HG03045 (cell line): ENCODE measurements around the gene RNF212.

Experiments used
- ATAC-seq: cut with Tn5 transposase; IDR thresholded peaks from one replicate; pipeline ENCODE4 v1.9.1; 2021; ENCODE audit warnings: mild to moderate bottlenecking, moderate library complexity; ENCODE audit not compliant: unreplicated experiment

RNF212 gene

DNA sequence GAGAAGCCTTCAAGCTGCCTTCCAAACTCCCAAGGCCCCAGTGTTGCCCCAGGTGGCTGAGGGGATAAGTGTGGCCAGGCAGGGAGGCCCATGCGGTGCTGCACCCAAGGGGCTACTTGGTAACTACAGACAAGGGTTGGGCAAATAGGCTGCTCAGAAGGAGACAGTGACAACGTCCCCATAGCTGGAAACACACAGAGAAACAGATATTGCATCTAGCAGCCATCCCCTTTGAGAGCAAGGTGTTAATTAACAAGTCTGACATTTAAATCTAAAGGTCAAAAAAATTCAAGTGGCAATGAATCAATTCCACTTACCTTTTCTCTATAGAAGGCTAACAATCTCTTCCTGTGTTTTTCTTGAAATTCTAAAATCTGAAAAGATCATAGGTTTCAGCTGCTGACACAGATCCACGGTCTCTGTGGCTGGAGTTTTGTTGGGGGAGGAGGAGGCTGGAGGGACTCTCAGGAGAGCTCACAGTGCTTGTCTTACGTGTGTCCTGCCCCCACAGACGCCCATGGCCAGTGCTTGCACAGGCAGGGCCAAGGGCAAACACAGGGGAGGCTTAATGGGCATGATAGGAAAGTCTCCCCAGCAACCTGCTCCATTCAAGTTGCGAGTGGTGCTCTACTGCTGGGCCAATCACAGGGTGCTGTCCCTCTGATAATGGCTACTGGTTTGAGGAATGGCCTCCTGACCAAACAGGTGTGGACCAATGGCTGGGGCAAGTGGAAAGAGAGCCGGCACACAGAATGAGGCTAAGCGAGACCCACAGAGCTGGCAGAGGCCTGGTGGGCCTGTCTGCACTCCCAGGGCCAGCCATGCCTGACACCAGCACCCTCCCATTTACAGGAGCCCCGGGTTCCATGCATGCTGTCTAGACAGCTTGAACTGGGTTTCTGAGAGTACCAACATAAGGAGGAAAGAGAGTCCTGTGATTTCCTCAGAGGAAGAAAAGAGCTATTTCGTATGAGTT is 22.6 kb downstream of the RNF212 start:
- ATAC-seq, result no peak

DNA sequence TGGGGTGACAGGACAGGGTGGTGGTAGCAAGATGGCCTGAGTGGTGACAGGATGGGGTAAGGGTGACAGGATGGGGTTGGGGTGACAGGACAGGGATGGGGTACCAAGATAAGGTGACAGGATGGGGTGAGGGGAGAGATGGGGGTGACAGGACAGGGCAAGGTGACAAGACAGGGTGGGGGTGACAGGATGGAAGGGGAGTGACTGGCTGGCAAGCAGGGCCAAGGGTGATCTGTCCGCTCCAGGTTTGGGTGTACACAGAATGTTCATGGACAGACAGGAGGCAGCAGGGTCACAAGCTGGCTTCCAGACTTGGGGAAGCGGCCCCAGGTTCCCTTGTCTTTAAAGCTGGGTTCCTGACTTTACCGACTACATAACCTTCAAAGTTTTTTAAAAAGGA is 23.3 kb downstream of the RNF212 start:
- no peak for ATAC-seq

DNA sequence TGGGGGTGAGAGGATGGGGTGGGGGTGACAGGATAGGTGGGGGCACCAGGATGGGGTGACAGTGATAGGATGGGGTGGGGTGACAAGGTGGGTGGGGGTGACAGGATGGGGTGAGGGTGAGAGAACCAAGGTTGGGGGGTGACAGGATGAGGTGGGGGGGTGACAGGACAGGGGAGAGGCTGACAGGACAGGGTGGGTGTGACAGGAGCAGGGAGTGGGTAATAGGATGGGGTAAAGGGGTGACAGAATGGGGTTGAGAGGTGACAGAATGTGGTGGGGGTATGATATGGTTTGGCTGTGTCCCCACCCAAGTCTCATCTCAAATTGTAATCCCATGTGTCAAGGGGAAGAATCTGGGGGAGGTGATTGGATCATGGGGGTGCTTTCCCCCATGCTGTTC is 26.0 kb downstream of the RNF212 start:
- ATAC-seq, result no peak

DNA sequence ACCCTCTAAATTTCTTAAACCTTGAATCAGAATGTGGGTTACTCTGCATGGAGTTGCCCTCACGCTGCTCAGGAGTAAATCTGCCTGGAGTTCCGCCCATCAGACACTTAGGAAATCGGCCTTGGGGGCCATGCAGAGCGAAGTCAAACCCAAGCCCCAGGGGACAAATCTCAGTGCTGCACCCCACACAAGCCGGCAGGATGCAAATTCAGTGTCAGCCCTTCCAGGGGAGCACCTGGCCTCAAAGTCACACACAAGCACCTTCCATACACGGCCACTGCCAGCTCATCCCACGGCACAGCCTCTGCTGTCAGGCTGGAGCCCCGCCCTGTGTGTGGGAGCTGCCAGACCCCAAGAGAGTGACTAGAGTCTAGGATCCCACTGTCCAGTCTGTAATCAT is 27.4 kb downstream of the RNF212 start:
- ATAC-seq, result no peak

DNA sequence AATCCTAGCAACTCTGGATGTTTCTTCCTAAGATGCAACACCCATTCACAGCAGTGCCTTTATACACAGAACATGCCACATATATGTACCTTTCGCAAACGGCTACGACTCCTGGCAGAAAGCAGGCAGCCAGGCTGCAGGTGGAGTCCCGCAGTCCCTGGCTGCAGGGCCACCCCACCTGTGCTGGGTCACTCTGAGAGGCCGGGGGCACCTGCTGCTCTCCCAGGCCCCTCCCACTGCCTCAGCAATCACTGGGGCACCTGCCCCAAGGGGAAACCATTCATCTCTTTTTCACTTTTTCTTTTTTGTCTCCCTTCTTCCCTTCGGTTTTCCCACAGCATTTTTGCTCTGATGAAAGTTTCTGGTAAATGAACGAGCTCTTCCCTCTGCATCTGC is 28.0 kb downstream of the RNF212 start:
- ATAC-seq, result no peak

DNA sequence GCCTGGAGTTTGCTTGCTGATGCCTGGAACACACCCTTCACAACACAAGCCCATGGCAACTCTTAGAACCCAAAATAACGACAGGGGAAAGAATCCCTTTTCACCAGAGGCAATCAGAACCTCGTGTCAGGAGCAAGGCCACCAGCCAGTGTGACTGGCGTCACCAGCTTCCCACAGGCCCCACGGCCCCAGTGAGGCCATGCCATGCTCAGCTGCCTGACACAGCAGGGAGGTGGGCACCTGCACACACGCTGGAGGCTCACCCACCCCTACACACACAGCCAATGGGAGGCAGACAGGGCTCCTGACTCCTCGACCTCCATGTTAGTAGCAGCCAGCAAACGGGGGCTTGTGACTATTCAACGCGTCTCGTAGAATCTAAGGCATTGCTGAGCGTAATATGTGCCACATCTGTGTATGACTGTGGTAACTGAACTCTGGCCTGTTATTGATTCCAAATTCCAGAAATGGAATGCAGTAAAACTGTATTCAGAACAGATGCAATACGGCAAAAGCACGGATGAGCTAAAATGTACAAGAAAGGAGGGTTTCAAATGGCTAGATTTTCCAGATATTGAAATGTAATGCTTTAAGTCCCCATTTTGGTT is 28.5 kb downstream of the RNF212 start:
- no peak for ATAC-seq

DNA sequence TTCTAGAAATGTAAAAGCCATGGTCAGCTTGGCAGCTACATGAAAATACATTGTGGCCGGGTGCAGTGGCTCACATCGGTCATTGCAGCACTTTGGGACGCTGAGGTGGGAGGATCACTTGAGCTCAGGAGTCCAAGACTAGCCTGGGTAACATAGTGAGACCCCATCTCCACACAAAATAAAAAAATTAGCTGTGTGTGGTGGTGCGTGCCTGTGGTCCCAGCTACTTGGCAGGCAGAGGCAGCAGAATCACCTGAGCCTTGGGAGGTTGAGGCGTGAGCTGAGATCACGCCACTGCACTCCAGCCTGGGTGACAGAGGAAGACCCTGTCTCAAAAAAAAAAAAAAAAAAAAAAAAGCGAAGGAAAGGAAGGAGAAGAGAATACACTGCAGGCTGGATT is 29.0 kb downstream of the RNF212 start:
- no peak for ATAC-seq

DNA sequence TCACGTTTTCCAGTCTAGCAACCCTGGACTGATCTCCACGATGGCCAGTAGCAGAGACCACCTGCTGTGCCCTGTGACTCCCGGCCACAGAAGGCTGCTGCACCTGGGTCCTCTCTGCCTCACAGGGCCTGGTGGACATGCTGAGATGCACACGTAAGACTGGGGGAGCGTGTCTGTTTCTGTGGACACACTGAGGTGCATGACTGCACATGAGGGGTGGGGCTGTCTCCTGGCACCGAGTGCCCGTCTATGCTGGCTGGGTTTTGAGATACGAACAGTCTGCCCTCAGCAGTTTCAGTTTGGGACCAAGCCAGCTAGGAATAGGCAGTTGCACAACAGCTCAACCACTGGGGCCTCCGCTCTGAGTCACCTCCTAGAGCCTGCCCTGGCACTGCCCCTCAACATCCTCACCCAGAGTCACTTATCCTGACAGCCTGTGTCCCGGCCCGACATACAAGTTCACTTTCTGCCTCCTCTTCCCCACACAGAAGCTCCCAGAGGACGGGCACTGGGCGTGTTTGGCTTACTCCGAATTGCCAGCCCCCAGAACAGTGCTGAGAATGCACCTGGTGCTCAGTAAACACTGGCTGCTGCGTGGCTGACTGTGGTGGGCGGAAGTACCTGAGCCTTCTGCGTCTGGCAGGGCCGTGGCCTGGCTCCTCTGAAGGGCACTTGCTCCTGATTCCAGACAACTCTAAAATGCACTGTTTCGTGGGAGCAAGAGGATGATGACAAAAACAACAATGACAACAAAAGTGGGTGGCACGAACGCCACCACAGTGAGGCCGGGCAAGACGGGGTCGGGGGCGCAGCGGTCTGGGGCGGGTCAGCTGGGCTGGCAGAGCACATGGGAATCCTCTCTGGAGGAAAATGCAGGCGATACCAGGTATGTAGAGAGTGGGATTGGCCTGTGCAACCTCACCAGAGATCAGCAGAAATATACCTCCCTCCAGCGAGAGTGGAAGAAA is 30.9 kb downstream of the RNF212 start:
- no peak for ATAC-seq

DNA sequence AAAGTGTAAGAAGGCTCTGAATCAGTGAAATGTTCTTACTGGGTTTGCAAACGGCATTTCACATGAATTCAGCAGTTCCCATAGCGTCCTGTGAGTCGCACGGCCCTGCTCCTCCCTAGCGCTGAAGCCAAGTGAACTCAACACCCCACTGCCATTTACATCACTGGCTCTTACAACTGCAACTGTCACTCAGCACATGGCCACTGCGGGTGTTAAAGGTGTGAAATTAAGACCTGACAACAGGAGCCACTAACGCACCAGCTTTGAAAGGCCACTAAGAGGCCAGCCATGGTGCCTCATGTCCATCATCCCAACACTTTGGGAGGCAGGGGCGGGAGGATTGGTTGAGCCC is 31.7 kb downstream of the RNF212 start:
- ATAC-seq, result no peak

DNA sequence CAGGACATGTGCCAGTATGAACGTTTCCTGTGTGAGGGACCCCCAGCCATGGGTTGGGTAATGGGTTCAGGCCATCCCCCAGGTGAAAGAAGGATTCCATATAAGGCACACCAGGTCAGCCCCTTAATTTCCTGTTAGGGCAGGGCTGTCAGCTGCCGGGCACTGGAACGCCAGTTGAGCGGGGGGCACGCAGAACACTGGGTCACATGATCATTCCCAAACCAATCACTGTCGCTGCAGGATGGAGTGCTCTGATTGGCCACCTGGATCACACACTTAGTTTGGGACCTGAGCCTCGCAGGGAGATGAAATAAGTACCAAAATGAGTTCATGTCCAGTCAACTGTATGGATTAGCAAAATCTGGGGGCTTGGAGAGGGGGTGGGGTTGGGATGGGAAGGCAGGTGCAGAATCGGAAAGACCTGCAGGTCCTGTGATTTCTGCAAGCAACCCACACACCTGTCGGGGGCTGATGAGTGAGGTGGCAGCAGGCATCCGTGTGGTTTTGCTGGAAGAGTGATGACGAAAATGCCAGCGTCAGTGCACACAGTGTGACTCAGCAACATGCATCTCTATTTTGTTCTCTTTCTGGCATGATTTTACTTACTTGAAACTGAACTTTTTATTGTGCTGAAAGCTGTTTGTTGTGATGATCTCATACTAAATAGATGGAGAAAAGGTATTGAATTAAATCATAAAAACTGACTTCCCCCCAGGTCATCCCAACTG is 32.2 kb downstream of the RNF212 start:
- no peak for ATAC-seq

DNA sequence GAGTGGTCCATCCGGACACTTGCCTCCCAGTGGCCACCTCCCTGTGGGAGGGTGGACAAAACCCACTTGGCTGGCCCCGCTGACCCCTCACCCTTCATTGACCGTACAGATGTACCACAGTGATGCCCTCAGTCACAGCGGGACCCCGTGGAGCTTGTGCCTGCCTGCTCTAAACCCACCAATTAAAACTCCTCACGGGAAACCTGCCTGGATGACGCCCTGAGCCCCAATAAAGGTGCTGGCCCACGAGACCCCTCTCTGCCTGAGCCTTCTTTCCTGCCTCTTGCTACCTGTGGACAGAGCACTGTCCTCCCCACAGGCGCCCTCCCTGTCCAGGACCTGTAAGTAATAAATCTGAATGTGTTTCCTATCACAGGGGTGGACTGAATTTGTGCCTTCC is 32.9 kb downstream of the RNF212 start:
- no peak for ATAC-seq

DNA sequence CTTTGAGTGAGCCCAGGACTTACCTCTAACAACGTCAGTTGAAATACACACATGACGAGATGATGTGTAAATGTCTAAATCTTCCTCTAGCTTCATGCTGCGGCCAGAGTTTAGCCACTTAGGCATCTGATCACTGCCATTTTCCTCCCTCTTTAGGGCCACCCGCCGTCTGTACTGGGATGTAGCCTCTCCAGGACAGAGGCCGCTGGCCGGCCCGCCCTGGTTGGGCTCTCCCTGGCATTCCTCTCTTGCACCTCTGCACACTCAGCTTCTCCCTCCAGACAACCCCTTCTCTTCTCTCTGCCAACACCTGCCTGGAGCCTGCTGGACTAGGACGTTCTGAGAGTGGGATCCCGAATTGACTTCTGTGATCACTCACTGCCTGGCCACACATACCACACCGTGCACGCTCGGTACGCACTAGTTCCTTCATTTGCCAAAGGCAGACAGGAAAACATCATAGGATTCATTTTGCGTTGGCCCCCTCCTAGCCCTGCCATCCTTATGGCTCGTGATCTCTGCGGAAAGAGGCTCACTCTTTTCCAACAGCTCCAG is 33.6 kb downstream of the RNF212 start:
- ATAC-seq, result no peak

DNA sequence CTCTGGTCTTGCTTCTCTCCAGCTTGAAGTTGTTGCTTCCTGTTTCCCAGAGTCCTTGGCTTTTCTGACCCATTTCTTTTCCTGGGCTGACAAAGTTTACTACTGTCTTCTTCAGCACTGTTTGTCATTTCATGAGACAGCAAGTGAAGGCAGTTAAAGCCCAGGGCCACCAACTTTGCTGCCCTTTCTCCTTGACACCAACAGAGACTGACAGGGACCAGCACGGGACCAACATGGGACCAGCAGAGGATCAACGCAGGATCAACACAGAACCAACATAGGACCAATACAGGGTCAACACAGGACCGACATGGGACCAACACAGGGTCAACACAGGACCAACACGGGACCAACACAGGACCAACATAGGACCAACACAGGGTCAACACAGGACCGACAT is 34.9 kb downstream of the RNF212 start:
- ATAC-seq, result no peak

DNA sequence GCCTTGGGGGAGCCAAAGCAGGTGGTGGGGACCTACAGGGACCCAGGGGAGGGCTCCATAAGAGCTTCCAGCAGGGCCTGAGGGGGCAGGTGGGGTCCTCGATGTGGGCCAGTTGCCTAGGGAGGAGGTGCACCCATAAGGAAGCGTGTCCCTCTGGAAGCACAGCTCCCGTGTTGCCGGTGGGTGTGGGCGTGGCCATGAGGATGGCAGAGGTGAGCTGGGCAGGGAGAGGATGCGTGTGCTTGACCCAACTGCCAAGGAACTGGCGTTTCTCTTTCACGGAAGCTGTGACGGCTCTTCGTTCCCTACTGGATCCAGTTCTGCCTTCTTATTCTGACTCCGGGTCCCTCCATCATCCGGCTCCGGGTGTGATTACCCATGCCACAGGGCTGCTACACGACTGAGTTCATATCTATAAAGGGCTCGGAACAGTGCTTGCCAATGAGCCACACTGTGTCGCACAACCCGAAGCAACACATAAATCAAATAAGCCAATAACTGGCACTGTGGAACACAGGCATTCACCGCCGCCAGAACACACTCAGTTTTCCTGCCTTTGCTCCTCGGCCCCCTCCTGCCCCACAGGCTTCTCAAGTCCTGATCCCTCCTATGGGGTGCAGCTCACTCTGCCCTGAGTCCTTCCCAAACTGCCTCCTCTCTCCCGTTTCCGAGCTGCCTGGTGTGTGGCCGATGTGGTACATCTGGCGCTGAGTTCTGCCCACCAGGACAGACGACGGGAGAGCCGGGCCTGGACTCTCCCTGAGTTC is 35.5 kb downstream of the RNF212 start:
- no peak for ATAC-seq

DNA sequence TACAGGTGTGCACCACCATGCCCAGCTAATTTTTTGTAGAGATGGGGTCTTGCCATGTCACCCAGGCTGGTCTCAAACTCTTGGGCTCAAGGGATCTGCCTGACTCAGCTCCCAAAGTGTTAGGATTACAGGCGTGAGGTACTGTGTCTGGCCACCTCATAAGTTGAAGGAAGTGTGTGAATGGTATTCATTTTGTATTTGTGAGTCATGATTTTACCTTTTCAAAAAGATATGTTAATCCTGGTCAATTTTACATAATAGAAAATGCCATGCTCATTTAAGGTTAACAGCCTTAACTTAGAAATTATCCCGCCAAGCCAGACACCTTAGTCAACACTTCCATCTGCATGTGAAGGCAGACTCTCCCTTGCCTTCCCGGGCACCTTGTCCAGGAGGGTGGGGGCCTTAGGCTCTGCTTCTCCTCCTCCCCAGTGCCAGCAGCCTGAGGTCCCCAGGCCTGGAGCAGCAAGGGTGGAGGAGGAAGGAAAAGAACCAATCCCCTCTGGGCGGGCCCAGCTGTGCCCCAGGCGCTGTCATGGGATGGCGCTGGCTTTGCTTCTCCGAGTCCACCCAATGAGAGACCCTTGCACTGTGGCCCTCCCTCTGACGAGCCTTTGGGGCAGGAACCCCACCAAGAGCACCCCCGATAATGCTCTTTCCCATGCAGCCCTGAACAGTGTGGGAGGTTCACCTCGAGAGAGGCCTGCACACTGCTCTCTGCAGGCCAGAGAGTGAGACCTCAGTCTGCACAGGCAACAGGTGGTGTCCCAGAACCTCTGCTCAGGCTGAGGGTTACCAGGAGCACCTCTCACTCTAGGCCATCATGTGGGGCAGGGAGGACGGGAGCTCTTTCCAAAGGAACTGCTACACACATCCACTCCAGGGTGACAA is 37.3 kb downstream of the RNF212 start:
- no peak for ATAC-seq

DNA sequence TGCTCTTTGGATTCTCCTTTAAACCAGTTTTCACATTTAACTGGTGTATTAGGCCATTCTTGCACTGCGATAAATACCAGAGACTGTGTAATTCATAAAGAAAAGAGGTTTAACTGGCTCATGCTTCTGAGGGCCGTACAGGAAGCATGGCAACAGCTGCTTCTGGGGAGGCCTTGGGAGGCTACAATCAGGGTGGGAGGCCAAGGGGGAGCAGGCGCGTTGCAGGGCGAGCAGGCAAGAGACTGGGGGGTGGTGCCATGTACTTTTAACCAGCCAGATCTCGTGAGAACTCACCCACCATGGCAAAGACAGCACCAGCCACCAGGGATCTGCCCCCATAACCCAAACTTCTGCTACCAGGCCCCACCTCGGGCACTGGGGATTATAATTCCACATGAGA is 38.1 kb downstream of the RNF212 start:
- no peak for ATAC-seq

DNA sequence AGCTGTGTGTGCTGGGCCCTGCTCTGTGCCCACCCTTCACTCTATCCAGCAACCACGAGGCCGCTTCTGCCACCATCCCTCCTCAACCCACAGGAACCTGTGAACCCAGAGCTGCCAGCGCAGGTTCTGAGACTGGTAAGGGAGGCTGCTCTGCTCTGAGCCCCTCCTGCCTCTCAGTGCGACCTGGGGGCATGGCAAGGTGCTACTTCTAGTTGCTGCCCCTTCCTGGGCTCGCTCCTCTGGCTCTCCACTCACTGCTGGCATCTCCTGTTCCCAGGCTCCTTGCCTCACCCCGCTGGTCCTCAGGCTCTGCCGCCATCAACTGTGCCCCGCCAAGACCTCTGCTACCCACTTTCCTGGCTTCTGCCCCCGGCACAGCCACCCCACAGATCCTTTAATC is 39.3 kb downstream of the RNF212 start:
- ATAC-seq, result no peak

DNA sequence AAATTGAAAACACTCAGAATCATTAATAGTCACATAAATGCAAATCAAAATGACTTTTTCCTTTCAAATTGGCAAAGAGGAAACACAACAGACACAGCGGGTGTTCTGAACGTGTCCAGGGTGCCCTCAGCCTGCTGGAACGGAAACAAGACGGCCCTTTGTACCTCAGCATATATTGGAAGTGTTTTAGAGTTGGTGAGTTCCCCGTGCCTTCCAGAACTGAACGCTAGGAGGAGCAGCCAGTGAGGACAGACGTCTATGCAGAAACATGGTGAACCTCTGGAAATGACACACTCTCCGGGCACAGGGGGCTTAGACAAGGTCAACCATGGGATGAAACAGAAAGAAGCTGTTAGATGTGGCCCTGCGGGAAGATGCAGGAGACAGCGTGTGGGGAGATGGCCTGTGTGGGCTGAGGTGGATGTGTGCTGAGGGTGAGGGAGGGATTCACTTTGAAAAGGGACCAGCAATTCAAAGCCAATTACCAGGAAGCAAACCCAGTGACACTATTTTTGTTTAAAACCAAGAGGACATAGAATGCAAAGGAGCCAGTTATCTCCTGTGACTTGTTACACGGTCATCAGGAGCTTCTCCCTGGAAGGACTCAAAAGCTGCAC is 40.4 kb downstream of the RNF212 start:
- no peak for ATAC-seq
